HCT116 (cell line): ENCODE measurements around the gene ABHD2. TPM values are rescaled to one million over a fixed set of nuclear protein-coding genes. Genes with fewer than 3 reads are reported as not detected.

Source experiments
- ATAC-seq: fragments of 200-7000 bp; cut with Tn5 transposase; 2 replicates; pipeline ENCODE4 v1.9.1; 2020; ENCODE audit warnings: mild to moderate bottlenecking, moderate library complexity
- BruUV-seq: library from RNA; stranded (reverse); fragments of 400-500 nt; replicated peaks from 2 replicates; lab custom pipeline; 2021; lab: Mats Ljungman, UMichigan
- CTCF ChIA-PET: fragments of 300-600 bp; sonication (Branson Sonifier 250); formaldehyde crosslinking; loops from one replicate; lab custom pipeline; 2021; ENCODE audit warnings: antibody characterized with exemption; lab: Charles Lee
- POLR2A ChIA-PET: fragments of 300-600, 350-600 bp; sonication (Branson Sonifier 250); formaldehyde crosslinking; loops from one replicate; lab custom pipeline; 2021; ENCODE audit warnings: antibody characterized with exemption; lab: Charles Lee
- RAD21 ChIA-PET, 2 experiments: fragments of 300-600 bp; sonication (Branson Sonifier 250); formaldehyde crosslinking; loops; one replicate each; lab custom pipeline; 2023; ENCODE audit warnings: low total read pairs in 2 of 2; ENCODE audit not compliant: uncharacterized antibody in 2 of 2, unreplicated experiment in 2 of 2, low non-redundant PET in 1 of 2; lab: Charles Lee
- DNase-seq: peaks from one replicate; pipeline ENCODE4 v3.0.0-alpha.2; 2010; ENCODE audit warnings: low read depth, low spot score
- H2AFZ ChIP-seq: fragments of 200-600 bp; shearing (Covaris generic), sonication (generic); 2 replicates; pipeline ENCODE4 v1.6.1; 2017; ENCODE audit warnings: low read depth, mixed run types, mixed read lengths, antibody characterized with exemption, low read length; ENCODE audit not compliant: poor library complexity, severe bottlenecking
- H3K27ac ChIP-seq: 2 replicates; pipeline ENCODE4 v1.5.1; 2012; ENCODE audit warnings: low read depth, low read length
- H3K27me3 ChIP-seq: fragments of 200-600 bp; sonication (generic); 2 replicates; pipeline ENCODE4 v1.6.1; 2016; ENCODE audit warnings: mixed run types, low read length, mixed read lengths; ENCODE audit not compliant: insufficient read depth
- H3K36me3 ChIP-seq, 2 experiments: fragments of 200-500 bp in 1 of 2; fragments of 200-600 bp in 1 of 2; sonication (Bioruptor generic) in 1 of 2; sonication (generic) in 1 of 2; 2 replicates each; pipeline versions ENCODE4 v1.5.1 to v1.6.1; 2014 to 2016; ENCODE audit warnings: low read length in 2 of 2, inconsistent platforms in 1 of 2, mixed read lengths in 1 of 2, mixed run types in 1 of 2; ENCODE audit not compliant: insufficient read depth in 2 of 2, control insufficient read depth in 1 of 2
- H3K4me1 ChIP-seq, 2 experiments: fragments of 200-600 bp in 1 of 2; sonication (generic) in 1 of 2; 2 replicates each; pipeline versions ENCODE4 v1.5.1 to v1.6.1; 2012 to 2017; ENCODE audit warnings: low read length in 2 of 2, inconsistent platforms in 1 of 2, mild to moderate bottlenecking in 1 of 2, mixed read lengths in 1 of 2, mixed run types in 1 of 2, moderate library complexity in 1 of 2; ENCODE audit not compliant: insufficient read depth in 2 of 2, control insufficient read depth in 1 of 2
- H3K4me2 ChIP-seq: fragments of 200-600 bp; sonication (generic); 2 replicates; pipeline ENCODE4 v1.6.1; 2017; ENCODE audit warnings: mixed run types, low read length, mixed read lengths
- H3K4me3 ChIP-seq, 2 experiments: fragments of 200-600 bp in 1 of 2; sonication (generic) in 1 of 2; replicated peaks in 1 of 2; 2 replicates each; pipeline ENCODE4 v1.5.1; 2011 to 2016; ENCODE audit warnings: low read length in 2 of 2, control low read depth in 1 of 2, low read depth in 1 of 2, mild to moderate bottlenecking in 1 of 2, mixed read lengths in 1 of 2, mixed run types in 1 of 2
- H3K79me2 ChIP-seq: fragments of 200-600 bp; sonication (generic); 2 replicates; pipeline ENCODE4 v1.6.1; 2017; ENCODE audit warnings: mild to moderate bottlenecking, mixed run types, low read length, moderate library complexity, mixed read lengths; ENCODE audit not compliant: insufficient read depth
- H3K9ac ChIP-seq: fragments of 200-600 bp; sonication (generic); 2 replicates; pipeline ENCODE4 v1.6.1; 2016; ENCODE audit warnings: low read length, mixed read lengths
- H3K9me2 ChIP-seq: fragments of 200-600 bp; sonication (generic), shearing (Covaris generic); 2 replicates; pipeline ENCODE4 v1.6.1; 2017; ENCODE audit warnings: mixed run types, mild to moderate bottlenecking, moderate library complexity; ENCODE audit not compliant: insufficient read depth
- H3K9me3 ChIP-seq, 2 experiments: fragments of 200-500 bp in 1 of 2; fragments of 200-600 bp in 1 of 2; sonication (Bioruptor generic) in 1 of 2; sonication (generic) in 1 of 2; 2 replicates each; pipeline ENCODE4 v1.6.1; 2014 to 2017; ENCODE audit warnings: low read length in 2 of 2, mixed read lengths in 2 of 2, inconsistent platforms in 1 of 2, low read depth in 1 of 2, mild to moderate bottlenecking in 1 of 2, mixed run types in 1 of 2, moderate library complexity in 1 of 2; ENCODE audit not compliant: control insufficient read depth in 1 of 2, insufficient read depth in 1 of 2
- H4K20me1 ChIP-seq: fragments of 200-600 bp; sonication (generic), shearing (Covaris generic); 2 replicates; pipeline ENCODE4 v1.6.1; 2017; ENCODE audit warnings: mixed run types, mild to moderate bottlenecking, moderate library complexity; ENCODE audit not compliant: insufficient read depth
- ATF3 ChIP-seq: IDR thresholded peaks from 2 replicates; pipeline ENCODE4 v1.6.1; 2012
- CBX3 ChIP-seq: IDR thresholded peaks from 2 replicates; pipeline ENCODE4 v1.6.1; 2012; ENCODE audit warnings: low read depth
- EGR1 ChIP-seq: IDR thresholded peaks from 2 replicates; pipeline ENCODE4 v1.6.1; 2012; ENCODE audit warnings: low read depth
- ELF1 ChIP-seq: IDR thresholded peaks from 2 replicates; pipeline ENCODE4 v1.6.1; 2012; ENCODE audit warnings: low read depth, borderline replicate concordance
- FOSL1 ChIP-seq: IDR thresholded peaks from 2 replicates; pipeline ENCODE4 v1.6.1; 2012; ENCODE audit warnings: low read depth
- JUND ChIP-seq: IDR thresholded peaks from 2 replicates; pipeline ENCODE4 v1.6.1; 2012
- POLR2AphosphoS5 ChIP-seq: IDR thresholded peaks from 2 replicates; pipeline ENCODE4 v1.6.1; 2011; ENCODE audit warnings: mild to moderate bottlenecking, low read depth, low read length, moderate library complexity
- RAD21 ChIP-seq: IDR thresholded peaks from 2 replicates; pipeline ENCODE4 v1.6.1; 2012; ENCODE audit warnings: low read depth, mild to moderate bottlenecking
- REST ChIP-seq: IDR thresholded peaks from 2 replicates; pipeline ENCODE4 v1.6.1; 2012; ENCODE audit warnings: low read depth
- SIN3A ChIP-seq: IDR thresholded peaks from 2 replicates; pipeline ENCODE4 v1.6.1; 2012; ENCODE audit warnings: low read depth
- SRF ChIP-seq: IDR thresholded peaks from 2 replicates; pipeline ENCODE4 v1.6.1; 2012; ENCODE audit warnings: low read depth
- TCF7L2 ChIP-seq: IDR thresholded peaks from 2 replicates; pipeline ENCODE4 v1.7.0; 2011; ENCODE audit warnings: borderline replicate concordance, inconsistent platforms; ENCODE audit not compliant: insufficient read depth, insufficient read length; ENCODE audit errors: extremely low read depth
- ZBTB33 ChIP-seq: IDR thresholded peaks from 2 replicates; pipeline ENCODE4 v1.6.1; 2011; ENCODE audit warnings: mild to moderate bottlenecking, low read length, moderate library complexity; ENCODE audit not compliant: insufficient replicate concordance; ENCODE audit errors: extremely low read depth
- ZFX ChIP-seq: fragments of 450-650 bp; IDR thresholded peaks from 2 replicates; pipeline ENCODE4 v1.6.1; 2017
- intact Hi-C: fragments of 100-400 bp; cut with micrococcal nuclease; formaldehyde crosslinking; loops from 2 replicates; pipeline ENCODE4 v1.10.0; 2022
- total RNA-seq: library from RNA; stranded (reverse); gene quantifications from one replicate; pipeline ENCODE4 v1.2.1, GENCODE V29; 2021; ENCODE audit not compliant: unreplicated experiment

The ABHD2 gene
- total RNA-seq, 1 experiment from 2014 or later, result 40.8 TPM

- no peak overlapping the region for H3K9ac ChIP-seq
- peaks cover 21% of the 10 kb centered on the region for H3K79me2 ChIP-seq
- no peaks in the 10 kb centered on the region for H3K27me3 ChIP-seq
- H4K20me1 ChIP-seq, result no peaks in the 10 kb centered on the region
- no peaks in the 10 kb centered on the region for H3K36me3 ChIP-seq
- no TSS peak for BruUV-seq
- POLR2A ChIA-PET, result interaction anchor here (1.4 to 2.7 kb wide), 2 partner anchors 9 to 10 kb away, joined by 3 to 17 read pairs; partner anchors contain the start of gene ABHD2
- intact Hi-C loops, result no loop called here
- H3K9me2 ChIP-seq, result no peaks in the 10 kb centered on the region
- CTCF ChIA-PET, result interaction anchor here (1.1 to 2.3 kb wide), 2 partner anchors 31 to 34 kb away, joined by 3 to 7 read pairs; no protein-coding TSS in a partner anchor
- no peaks in the 10 kb centered on the region for H3K9me3 ChIP-seq
- no peak overlapping the region for H3K27ac ChIP-seq
- no peak overlapping the region for H3K4me3 ChIP-seq
- H3K4me2 ChIP-seq, result no peak overlapping the region
- RAD21 ChIA-PET, result no interaction called here
- no peak for ATAC-seq
- TF ChIP-seq ZFX (no peak), CBX3 (no peak), ELF1 (no peak), POLR2AphosphoS5 (no peak), EGR1 (no peak), SRF (no peak), JUND (no peak)
- H3K4me1 ChIP-seq, result peaks cover 23 to 34% of the 10 kb centered on the region in 2 experiments
- no peak overlapping the region for H2AFZ ChIP-seq
- DNase-seq, result no peak
Observed at GRCh38 chr15:89098281-89098680, 10.0 kb downstream of the ABHD2 start.

GRCh38 chr15:89099968-89100367 is 11.7 kb downstream of the ABHD2 start:
- DNase-seq (no peak), ATAC-seq (no peak)
- Histone ChIP-seq H3K4me3 (no peak overlapping the region), H3K36me3 (no peaks in the 10 kb centered on the region), H3K4me2 (0 out of 2 replicates have a peak overlapping the region, but pooled peaks have one; percentile 73), H3K9me3 (no peaks in the 10 kb centered on the region), H2AFZ (no peak overlapping the region), H3K9ac (no peak overlapping the region), H3K79me2 (peaks cover 21% of the 10 kb centered on the region), H3K9me2 (no peaks in the 10 kb centered on the region), H4K20me1 (no peaks in the 10 kb centered on the region), H3K27me3 (no peaks in the 10 kb centered on the region), H3K27ac (no peak overlapping the region), H3K4me1 (peaks cover 27 to 51% of the 10 kb centered on the region in 2 experiments)
- CTCF ChIA-PET, result interaction anchor here (1.3 kb wide), 1 partner anchor 71 kb away, joined by 3 read pairs; no protein-coding TSS in a partner anchor
- intact Hi-C loops, result no loop called here
- RAD21 ChIA-PET, result no interaction called here
- no TSS peak for BruUV-seq
- TF ChIP-seq SIN3A (no peak), ATF3 (no peak), FOSL1 (no peak), REST (no peak), RAD21 (no peak), TCF7L2 (no peak), CBX3 (no peak), ZBTB33 (no peak)
- POLR2A ChIA-PET, result interaction anchor here (2.7 kb wide), 1 partner anchor 12 kb away, joined by 12 read pairs; the partner anchor contains the start of gene ABHD2
